RWPE1 (cell line): ENCODE results near the gene GOLPH3.

Source experiments
- CTCF ChIA-PET: fragments of 350-600 bp; sonication (Branson Sonifier 250); formaldehyde crosslinking; extraction: SDS; loops from one replicate; lab custom pipeline; 2021; lab: Yijun Ruan, JAX
- POLR2A ChIA-PET: fragments of 400-600 bp; formaldehyde crosslinking; extraction: SDS; loops from one replicate; lab custom pipeline; 2020; ENCODE audit warnings: antibody characterized with exemption; ENCODE audit not compliant: low non-redundant PET; lab: Yijun Ruan, JAX
- DNase-seq: peaks from one replicate; pipeline ENCODE4 v3.0.0; 2012; ENCODE audit warnings: low spot score
- H3K27ac ChIP-seq: fragments of 450-650 bp; 2 replicates; pipeline ENCODE4 v1.5.1; 2017
- CTCF ChIP-seq: fragments of 450-650 bp; conservative IDR thresholded peaks from 2 replicates; pipeline ENCODE4 v1.5.1; 2017; ENCODE audit warnings: low read depth, mild to moderate bottlenecking

GOLPH3 gene

GRCh38 chr5:32103521-32103920 lies 70.6 kb downstream of the GOLPH3 start:
- no peak for TF ChIP-seq CTCF
- no peak for DNase-seq
- no peak overlapping the region for H3K27ac ChIP-seq
- POLR2A ChIA-PET = no interaction called here
- CTCF ChIA-PET = interaction anchor here (1.5 kb wide), 1 partner anchor 10 kb away, joined by 5 read pairs; no protein-coding TSS in a partner anchor

GRCh38 chr5:32102254-32102986 lies 71.7 kb downstream of the GOLPH3 start:
- no peak for TF ChIP-seq CTCF
- H3K27ac ChIP-seq = no peak overlapping the region
- CTCF ChIA-PET = interaction anchor here (1.5 kb wide), 1 partner anchor 9 kb away, joined by 5 read pairs; no protein-coding TSS in a partner anchor

GRCh38 chr5:32100691-32101302 lies 73.3 kb downstream of the GOLPH3 start:
- no peak for TF ChIP-seq CTCF
- H3K27ac ChIP-seq = no peak overlapping the region
- CTCF ChIA-PET = no interaction called here
- POLR2A ChIA-PET = no interaction called here
- no peak for DNase-seq

More at GRCh38 chr5:32102254-32102986, 71.7 kb downstream of the GOLPH3 start:
- DNase-seq = no peak
- POLR2A ChIA-PET = no interaction called here

- TF ChIP-seq CTCF = no peak
- no peak overlapping the region for H3K27ac ChIP-seq
- CTCF ChIA-PET = no interaction called here
These were observed 73.9 kb downstream of the GOLPH3 start for GRCh38 chr5:32100230-32100629.

GRCh38 chr5:32099486-32100035 lies 74.6 kb downstream of the GOLPH3 start:
- no peak overlapping the region for H3K27ac ChIP-seq
- POLR2A ChIA-PET = no interaction called here
- TF ChIP-seq CTCF = no peak
- no peak for DNase-seq
- CTCF ChIA-PET = no interaction called here

More at GRCh38 chr5:32100230-32100629, 73.9 kb downstream of the GOLPH3 start:
- POLR2A ChIA-PET = no interaction called here
- no peak for DNase-seq

GRCh38 chr5:32098890-32099310 lies 75.2 kb downstream of the GOLPH3 start:
- no peak for DNase-seq
- no peak for TF ChIP-seq CTCF
- ChIA-PET POLR2A (no interaction called here), CTCF (no interaction called here)
- no peak overlapping the region for H3K27ac ChIP-seq
